HCT116 (cell line): ENCODE results near the gene PDE6G. TPM values are rescaled to one million over a fixed set of nuclear protein-coding genes. Genes with fewer than 3 reads are reported as not detected.
A peak's percentile ranks its signal among the peaks of the same experiment; 100 is the strongest.

Experiments
- ATAC-seq: fragments of 200-7000 bp; cut with Tn5 transposase; 2 replicates; pipeline ENCODE4 v1.9.1; 2020; ENCODE audit warnings: mild to moderate bottlenecking, moderate library complexity
- BruUV-seq: library from RNA; stranded (reverse); fragments of 400-500 nt; replicated peaks from 2 replicates; lab custom pipeline; 2021; lab: Mats Ljungman, UMichigan
- CTCF ChIA-PET: fragments of 300-600 bp; sonication (Branson Sonifier 250); formaldehyde crosslinking; loops from one replicate; lab custom pipeline; 2021; ENCODE audit warnings: antibody characterized with exemption; lab: Charles Lee
- POLR2A ChIA-PET: fragments of 300-600, 350-600 bp; sonication (Branson Sonifier 250); formaldehyde crosslinking; loops from one replicate; lab custom pipeline; 2021; ENCODE audit warnings: antibody characterized with exemption; lab: Charles Lee
- RAD21 ChIA-PET, 2 experiments: fragments of 300-600 bp; sonication (Branson Sonifier 250); formaldehyde crosslinking; loops; one replicate each; lab custom pipeline; 2023; ENCODE audit warnings: low total read pairs in 2 of 2; ENCODE audit not compliant: uncharacterized antibody in 2 of 2, unreplicated experiment in 2 of 2, low non-redundant PET in 1 of 2; lab: Charles Lee
- DNase-seq: peaks from one replicate; pipeline ENCODE4 v3.0.0-alpha.2; 2010; ENCODE audit warnings: low read depth, low spot score
- H2AFZ ChIP-seq: fragments of 200-600 bp; shearing (Covaris generic), sonication (generic); 2 replicates; pipeline ENCODE4 v1.6.1; 2017; ENCODE audit warnings: low read depth, mixed run types, mixed read lengths, antibody characterized with exemption, low read length; ENCODE audit not compliant: poor library complexity, severe bottlenecking
- H3K27ac ChIP-seq: 2 replicates; pipeline ENCODE4 v1.5.1; 2012; ENCODE audit warnings: low read depth, low read length
- H3K27me3 ChIP-seq: fragments of 200-600 bp; sonication (generic); 2 replicates; pipeline ENCODE4 v1.6.1; 2016; ENCODE audit warnings: mixed run types, low read length, mixed read lengths; ENCODE audit not compliant: insufficient read depth
- H3K36me3 ChIP-seq, 2 experiments: fragments of 200-500 bp in 1 of 2; fragments of 200-600 bp in 1 of 2; sonication (Bioruptor generic) in 1 of 2; sonication (generic) in 1 of 2; 2 replicates each; pipeline versions ENCODE4 v1.5.1 to v1.6.1; 2014 to 2016; ENCODE audit warnings: low read length in 2 of 2, inconsistent platforms in 1 of 2, mixed read lengths in 1 of 2, mixed run types in 1 of 2; ENCODE audit not compliant: insufficient read depth in 2 of 2, control insufficient read depth in 1 of 2
- H3K4me1 ChIP-seq, 2 experiments: fragments of 200-600 bp in 1 of 2; sonication (generic) in 1 of 2; 2 replicates each; pipeline versions ENCODE4 v1.5.1 to v1.6.1; 2012 to 2017; ENCODE audit warnings: low read length in 2 of 2, inconsistent platforms in 1 of 2, mild to moderate bottlenecking in 1 of 2, mixed read lengths in 1 of 2, mixed run types in 1 of 2, moderate library complexity in 1 of 2; ENCODE audit not compliant: insufficient read depth in 2 of 2, control insufficient read depth in 1 of 2
- H3K4me2 ChIP-seq: fragments of 200-600 bp; sonication (generic); 2 replicates; pipeline ENCODE4 v1.6.1; 2017; ENCODE audit warnings: mixed run types, low read length, mixed read lengths
- H3K4me3 ChIP-seq, 2 experiments: fragments of 200-600 bp in 1 of 2; sonication (generic) in 1 of 2; replicated peaks in 1 of 2; 2 replicates each; pipeline ENCODE4 v1.5.1; 2011 to 2016; ENCODE audit warnings: low read length in 2 of 2, control low read depth in 1 of 2, low read depth in 1 of 2, mild to moderate bottlenecking in 1 of 2, mixed read lengths in 1 of 2, mixed run types in 1 of 2
- H3K79me2 ChIP-seq: fragments of 200-600 bp; sonication (generic); 2 replicates; pipeline ENCODE4 v1.6.1; 2017; ENCODE audit warnings: mild to moderate bottlenecking, mixed run types, low read length, moderate library complexity, mixed read lengths; ENCODE audit not compliant: insufficient read depth
- H3K9ac ChIP-seq: fragments of 200-600 bp; sonication (generic); 2 replicates; pipeline ENCODE4 v1.6.1; 2016; ENCODE audit warnings: low read length, mixed read lengths
- H3K9me2 ChIP-seq: fragments of 200-600 bp; sonication (generic), shearing (Covaris generic); 2 replicates; pipeline ENCODE4 v1.6.1; 2017; ENCODE audit warnings: mixed run types, mild to moderate bottlenecking, moderate library complexity; ENCODE audit not compliant: insufficient read depth
- H3K9me3 ChIP-seq, 2 experiments: fragments of 200-500 bp in 1 of 2; fragments of 200-600 bp in 1 of 2; sonication (Bioruptor generic) in 1 of 2; sonication (generic) in 1 of 2; 2 replicates each; pipeline ENCODE4 v1.6.1; 2014 to 2017; ENCODE audit warnings: low read length in 2 of 2, mixed read lengths in 2 of 2, inconsistent platforms in 1 of 2, low read depth in 1 of 2, mild to moderate bottlenecking in 1 of 2, mixed run types in 1 of 2, moderate library complexity in 1 of 2; ENCODE audit not compliant: control insufficient read depth in 1 of 2, insufficient read depth in 1 of 2
- H4K20me1 ChIP-seq: fragments of 200-600 bp; sonication (generic), shearing (Covaris generic); 2 replicates; pipeline ENCODE4 v1.6.1; 2017; ENCODE audit warnings: mixed run types, mild to moderate bottlenecking, moderate library complexity; ENCODE audit not compliant: insufficient read depth
- CBX3 ChIP-seq: IDR thresholded peaks from 2 replicates; pipeline ENCODE4 v1.6.1; 2012; ENCODE audit warnings: low read depth
- CEBPB ChIP-seq: IDR thresholded peaks from 2 replicates; pipeline ENCODE4 v1.6.1; 2012; ENCODE audit warnings: low read depth
- EGR1 ChIP-seq: IDR thresholded peaks from 2 replicates; pipeline ENCODE4 v1.6.1; 2012; ENCODE audit warnings: low read depth
- FOSL1 ChIP-seq: IDR thresholded peaks from 2 replicates; pipeline ENCODE4 v1.6.1; 2012; ENCODE audit warnings: low read depth
- POLR2A ChIP-seq: IDR thresholded peaks from 2 replicates; pipeline ENCODE4 v1.7.0; 2011; ENCODE audit warnings: borderline replicate concordance; ENCODE audit not compliant: insufficient read depth, insufficient read length; ENCODE audit errors: extremely low read depth
- POLR2AphosphoS5 ChIP-seq: IDR thresholded peaks from 2 replicates; pipeline ENCODE4 v1.6.1; 2011; ENCODE audit warnings: mild to moderate bottlenecking, low read depth, low read length, moderate library complexity
- RAD21 ChIP-seq: IDR thresholded peaks from 2 replicates; pipeline ENCODE4 v1.6.1; 2012; ENCODE audit warnings: low read depth, mild to moderate bottlenecking
- SIN3A ChIP-seq: IDR thresholded peaks from 2 replicates; pipeline ENCODE4 v1.6.1; 2012; ENCODE audit warnings: low read depth
- SP1 ChIP-seq: IDR thresholded peaks from 2 replicates; pipeline ENCODE4 v1.6.1; 2012; ENCODE audit warnings: low read depth
- SRF ChIP-seq: IDR thresholded peaks from 2 replicates; pipeline ENCODE4 v1.6.1; 2012; ENCODE audit warnings: low read depth
- TCF7L2 ChIP-seq: IDR thresholded peaks from 2 replicates; pipeline ENCODE4 v1.7.0; 2011; ENCODE audit warnings: borderline replicate concordance, inconsistent platforms; ENCODE audit not compliant: insufficient read depth, insufficient read length; ENCODE audit errors: extremely low read depth
- ZBTB33 ChIP-seq: IDR thresholded peaks from 2 replicates; pipeline ENCODE4 v1.6.1; 2011; ENCODE audit warnings: mild to moderate bottlenecking, low read length, moderate library complexity; ENCODE audit not compliant: insufficient replicate concordance; ENCODE audit errors: extremely low read depth
- ZFX ChIP-seq: fragments of 450-650 bp; IDR thresholded peaks from 2 replicates; pipeline ENCODE4 v1.6.1; 2017
- intact Hi-C: fragments of 100-400 bp; cut with micrococcal nuclease; formaldehyde crosslinking; loops from 2 replicates; pipeline ENCODE4 v1.10.0; 2022
- total RNA-seq: library from RNA; stranded (reverse); gene quantifications from one replicate; pipeline ENCODE4 v1.2.1, GENCODE V29; 2021; ENCODE audit not compliant: unreplicated experiment
- TF ChIP-seq, protein P1 (sequence below), 3 experiments: fragments of 200-600 bp in 1 of 3; sonication (generic) in 1 of 3; IDR thresholded peaks in 2 of 3; conservative IDR thresholded peaks in 1 of 3; 2 replicates each; pipeline ENCODE4 v1.5.1; 2012 to 2017; ENCODE audit warnings: low read depth in 2 of 3, low read length in 2 of 3, antibody characterized with exemption in 1 of 3, borderline replicate concordance in 1 of 3, control low read depth in 1 of 3, mild to moderate bottlenecking in 1 of 3, mixed read lengths in 1 of 3, mixed run types in 1 of 3, moderate library complexity in 1 of 3; ENCODE audit not compliant: insufficient read depth in 1 of 3
- TF ChIP-seq, protein P2 (sequence below): IDR thresholded peaks from 2 replicates; pipeline ENCODE4 v1.6.1; 2012

The PDE6G gene
- total RNA-seq, 1 experiment from 2014 or later, result not detected

GRCh38 chr17:81641825-81642489, 14.4 kb downstream of the PDE6G start:
- H3K36me3 ChIP-seq, result no peaks in the 10 kb centered on the region
- intact Hi-C loops, result no loop called here
- H3K4me2 ChIP-seq, result peak overlapping the region; percentile 42
- H3K27ac ChIP-seq, result no peak overlapping the region
- no peaks in the 10 kb centered on the region for H3K9me3 ChIP-seq
- no peaks in the 10 kb centered on the region for H3K9me2 ChIP-seq
- TF ChIP-seq POLR2A, result no peak
- no peak for TF ChIP-seq SP1
- ChIA-PET RAD21 (no interaction called here), POLR2A (interaction anchor here (0.6 kb wide), 1 partner anchor 105 kb away, joined by 5 read pairs; no protein-coding TSS in a partner anchor), CTCF (no interaction called here)
- no peaks in the 10 kb centered on the region for H4K20me1 ChIP-seq
- ATAC-seq (peak; percentile 71), DNase-seq (no peak)
- peak overlapping the region; percentile 26 for H3K9ac ChIP-seq
- BruUV-seq, result no TSS peak
- no peaks in the 10 kb centered on the region for H3K27me3 ChIP-seq
- H2AFZ ChIP-seq, result no peak overlapping the region
- no peak overlapping the region for H3K4me3 ChIP-seq
- H3K4me1 ChIP-seq, result peaks cover 4 to 31% of the 10 kb centered on the region in 2 experiments
- H3K79me2 ChIP-seq, result no peaks in the 10 kb centered on the region

GRCh38 chr17:81640011-81640410, 16.3 kb downstream of the PDE6G start:
- Histone ChIP-seq H3K27me3 (no peaks in the 10 kb centered on the region), H3K27ac (no peak overlapping the region), H3K79me2 (peaks cover 17% of the 10 kb centered on the region), H3K9me3 (no peaks in the 10 kb centered on the region), H3K4me2 (no peak overlapping the region), H3K36me3 (no peaks in the 10 kb centered on the region), H3K9ac (no peak overlapping the region), H4K20me1 (peaks cover 14% of the 10 kb centered on the region; the same call in 1 of the 2 replicates), H3K4me3 (no peak overlapping the region), H3K9me2 (no peaks in the 10 kb centered on the region), H2AFZ (no peak overlapping the region), H3K4me1 (peaks cover 12 to 40% of the 10 kb centered on the region in 2 experiments)
- ATAC-seq, result no peak
- no peak for DNase-seq
- ChIA-PET CTCF (no interaction called here), RAD21 (no interaction called here), POLR2A (no interaction called here)
- intact Hi-C loops, result no loop called here
- no TSS peak for BruUV-seq
- TF ChIP-seq, protein P1, sequence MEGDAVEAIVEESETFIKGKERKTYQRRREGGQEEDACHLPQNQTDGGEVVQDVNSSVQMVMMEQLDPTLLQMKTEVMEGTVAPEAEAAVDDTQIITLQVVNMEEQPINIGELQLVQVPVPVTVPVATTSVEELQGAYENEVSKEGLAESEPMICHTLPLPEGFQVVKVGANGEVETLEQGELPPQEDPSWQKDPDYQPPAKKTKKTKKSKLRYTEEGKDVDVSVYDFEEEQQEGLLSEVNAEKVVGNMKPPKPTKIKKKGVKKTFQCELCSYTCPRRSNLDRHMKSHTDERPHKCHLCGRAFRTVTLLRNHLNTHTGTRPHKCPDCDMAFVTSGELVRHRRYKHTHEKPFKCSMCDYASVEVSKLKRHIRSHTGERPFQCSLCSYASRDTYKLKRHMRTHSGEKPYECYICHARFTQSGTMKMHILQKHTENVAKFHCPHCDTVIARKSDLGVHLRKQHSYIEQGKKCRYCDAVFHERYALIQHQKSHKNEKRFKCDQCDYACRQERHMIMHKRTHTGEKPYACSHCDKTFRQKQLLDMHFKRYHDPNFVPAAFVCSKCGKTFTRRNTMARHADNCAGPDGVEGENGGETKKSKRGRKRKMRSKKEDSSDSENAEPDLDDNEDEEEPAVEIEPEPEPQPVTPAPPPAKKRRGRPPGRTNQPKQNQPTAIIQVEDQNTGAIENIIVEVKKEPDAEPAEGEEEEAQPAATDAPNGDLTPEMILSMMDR (IDR thresholded peaks at IDR 0.05 in 2 of 3, conservative IDR thresholded peaks at IDR 0.05 in 1 of 3; ENCODE audit: borderline replicate concordance in 1 of 3, insufficient read depth in 1 of 3, low read depth in 2 of 3, low read length in 2 of 3), result no peak
- no peak for TF ChIP-seq EGR1
- TF ChIP-seq ZBTB33, result no peak
- TF ChIP-seq SRF, result no peak
- TF ChIP-seq, protein P2, sequence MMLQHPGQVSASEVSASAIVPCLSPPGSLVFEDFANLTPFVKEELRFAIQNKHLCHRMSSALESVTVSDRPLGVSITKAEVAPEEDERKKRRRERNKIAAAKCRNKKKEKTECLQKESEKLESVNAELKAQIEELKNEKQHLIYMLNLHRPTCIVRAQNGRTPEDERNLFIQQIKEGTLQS, result no peak
- TF ChIP-seq CBX3, result no peak
- no peak for TF ChIP-seq CEBPB
- TF ChIP-seq FOSL1, result no peak
- TF ChIP-seq SIN3A, result no peak
- TF ChIP-seq ZFX, result no peak
- TF ChIP-seq TCF7L2, result no peak
- TF ChIP-seq RAD21, result no peak
- no peak for TF ChIP-seq POLR2AphosphoS5
